Stimulated activated CD8-positive, alpha-beta memory T cell treated with anti-CD3 and anti-CD28 coated beads, Interleukin-4, amount 100 ng/mL, for 24 hours (primary cell): Measurements from ENCODE around the gene DAPK2.

ENCODE experiments used
- DNase-seq: peaks from one replicate; pipeline ENCODE4 v3.0.0-alpha.2; 2020; ENCODE audit warnings: low read depth

Gene DAPK2

DNA sequence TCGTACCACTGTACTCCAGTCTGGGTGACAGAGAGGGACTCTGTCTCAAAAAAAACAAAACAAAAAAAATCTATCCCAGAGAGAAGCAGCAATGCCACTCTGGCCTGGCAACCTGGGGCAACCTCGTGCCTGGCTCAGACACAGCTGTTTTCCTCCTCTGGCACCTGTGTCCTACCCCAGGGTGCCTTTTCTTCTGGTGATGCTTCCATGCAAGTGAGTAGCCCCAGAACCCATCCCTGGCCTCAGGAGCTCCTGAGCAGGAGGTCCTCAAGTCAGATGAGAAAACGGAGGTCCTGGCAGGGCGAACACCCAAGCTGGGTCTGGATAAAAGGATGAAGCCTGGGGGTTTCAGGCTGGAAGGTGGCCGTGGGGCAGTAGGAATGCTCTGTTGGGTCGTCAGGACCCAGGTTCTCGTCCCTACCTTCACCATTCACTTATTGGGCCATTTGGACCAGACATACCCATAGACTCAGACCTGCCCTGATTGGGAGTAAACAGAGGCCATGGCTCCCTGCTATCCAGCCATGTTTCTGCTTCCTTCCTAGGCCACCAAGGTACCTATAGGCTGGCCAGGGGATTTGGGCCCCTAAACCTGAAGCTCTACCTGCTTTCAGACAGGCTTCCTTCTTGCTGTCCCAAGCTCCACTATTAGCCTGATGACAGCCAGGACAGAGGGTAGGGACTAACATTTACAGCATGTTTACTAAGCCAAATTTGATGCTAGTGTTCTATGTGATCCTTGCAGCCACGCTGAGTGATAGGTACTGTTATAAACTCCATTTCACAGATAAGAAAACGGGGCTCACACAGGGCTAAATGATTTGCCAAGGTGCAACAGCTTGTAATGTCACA lies 102.2 kb downstream of the DAPK2 start:
- no peak for DNase-seq

DNA sequence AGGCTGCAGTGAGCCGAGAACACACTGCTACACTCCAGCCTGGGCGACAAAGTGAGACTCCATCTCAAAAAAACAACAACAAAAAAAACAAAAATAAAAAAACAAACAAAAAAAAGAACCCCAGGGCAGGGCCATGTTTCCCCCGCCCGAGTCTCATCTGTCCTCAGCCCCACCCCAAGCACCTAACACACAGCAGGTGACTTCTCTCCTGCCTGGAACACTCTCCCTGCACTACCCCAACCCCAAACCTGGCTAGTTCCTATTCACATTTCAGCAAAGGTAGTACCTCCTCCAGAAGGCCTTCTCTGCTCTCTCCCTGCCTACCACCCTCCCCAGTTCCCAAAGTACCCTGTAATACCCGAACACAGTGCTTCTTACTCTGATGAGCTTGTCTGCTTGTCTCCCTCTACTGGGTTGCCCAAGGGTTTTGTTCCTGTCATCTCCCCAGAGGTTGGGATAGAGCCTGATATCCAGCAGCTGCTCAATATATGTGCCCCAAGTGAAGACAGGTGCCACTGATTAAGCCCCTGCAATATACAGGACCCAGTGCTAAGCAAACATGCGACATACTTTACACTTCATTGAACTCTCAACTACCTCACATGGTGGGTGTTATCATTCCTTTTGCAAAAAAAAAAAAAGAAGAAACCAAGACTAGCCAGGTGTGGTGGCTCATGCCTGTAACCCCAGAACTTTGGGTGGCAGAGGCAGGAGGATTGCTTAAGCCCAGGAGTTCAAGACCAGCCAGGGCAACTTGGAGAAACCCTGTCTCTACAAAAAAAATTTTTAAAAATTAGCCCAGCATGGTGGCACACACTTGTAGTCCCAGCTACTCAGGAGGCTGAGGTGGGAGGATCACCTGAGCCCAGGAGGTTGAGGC lies 103.6 kb downstream of the DAPK2 start:
- DNase-seq = no peak

DNA sequence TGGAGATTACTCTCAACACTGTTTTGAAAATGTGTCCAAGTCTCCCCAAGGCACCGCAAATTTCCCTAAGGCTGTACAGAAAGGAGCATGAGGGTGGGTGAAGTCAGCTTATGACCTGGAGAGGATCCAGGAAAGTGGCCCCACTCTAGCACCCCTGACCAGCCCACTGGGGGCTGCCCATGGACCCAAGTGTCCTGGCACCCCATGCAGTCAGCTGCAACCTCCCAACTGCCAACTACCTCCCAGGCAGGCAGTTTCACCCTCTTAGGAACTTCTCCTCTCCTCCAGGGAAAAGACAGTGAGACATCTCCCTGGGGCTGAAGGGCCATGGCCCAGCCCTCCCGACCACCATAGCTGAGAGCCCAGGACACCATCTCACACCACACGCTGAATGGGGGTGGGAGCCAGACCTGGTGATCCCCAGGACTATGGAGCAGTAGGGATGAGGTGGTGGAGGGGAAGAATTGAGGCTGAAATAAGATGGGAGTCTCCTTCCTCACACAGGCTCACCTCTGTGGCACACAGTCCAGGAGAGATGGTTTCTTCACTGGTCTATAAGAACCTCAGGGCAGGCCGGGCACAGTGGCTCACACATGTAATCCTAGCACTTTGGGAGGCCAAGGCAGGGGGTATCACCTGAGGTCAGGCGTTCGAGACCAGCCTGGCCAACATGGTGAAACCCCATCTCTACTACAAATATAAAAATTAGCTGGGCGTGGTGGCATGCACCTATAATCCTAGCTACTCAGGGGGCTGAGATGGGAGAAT lies 104.4 kb downstream of the DAPK2 start:
- no peak for DNase-seq

DNA sequence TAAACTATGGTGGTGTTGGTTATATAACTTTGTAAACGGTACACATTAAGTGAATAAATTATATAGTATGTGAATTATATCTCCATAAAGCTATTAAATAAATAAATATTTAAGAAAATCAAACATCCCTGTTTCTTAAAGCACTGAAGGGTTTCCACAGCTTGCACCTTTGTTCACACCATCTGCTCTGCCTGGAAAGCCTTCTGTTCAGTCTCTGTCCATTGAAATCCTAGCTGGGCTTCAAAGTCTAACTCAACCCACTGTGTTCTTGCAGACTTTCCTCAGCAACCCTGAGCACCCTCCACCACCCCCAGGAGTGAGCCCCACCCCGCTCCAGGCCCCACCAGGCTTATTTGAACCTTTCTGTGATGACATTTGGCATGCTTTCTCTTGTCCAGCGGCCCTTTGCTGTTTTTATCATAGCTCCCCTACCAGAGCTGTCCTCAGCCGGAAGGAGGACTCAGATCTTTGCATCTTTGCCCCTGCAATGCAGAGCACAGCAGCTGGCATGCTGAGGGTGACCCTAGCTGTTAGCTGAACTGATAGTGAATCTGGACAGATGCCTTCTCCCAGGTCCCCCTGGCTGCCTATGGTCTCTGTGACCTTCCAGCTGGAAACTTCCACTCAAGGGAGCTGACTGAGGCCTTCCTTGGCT lies 105.2 kb downstream of the DAPK2 start:
- DNase-seq = no peak

DNA sequence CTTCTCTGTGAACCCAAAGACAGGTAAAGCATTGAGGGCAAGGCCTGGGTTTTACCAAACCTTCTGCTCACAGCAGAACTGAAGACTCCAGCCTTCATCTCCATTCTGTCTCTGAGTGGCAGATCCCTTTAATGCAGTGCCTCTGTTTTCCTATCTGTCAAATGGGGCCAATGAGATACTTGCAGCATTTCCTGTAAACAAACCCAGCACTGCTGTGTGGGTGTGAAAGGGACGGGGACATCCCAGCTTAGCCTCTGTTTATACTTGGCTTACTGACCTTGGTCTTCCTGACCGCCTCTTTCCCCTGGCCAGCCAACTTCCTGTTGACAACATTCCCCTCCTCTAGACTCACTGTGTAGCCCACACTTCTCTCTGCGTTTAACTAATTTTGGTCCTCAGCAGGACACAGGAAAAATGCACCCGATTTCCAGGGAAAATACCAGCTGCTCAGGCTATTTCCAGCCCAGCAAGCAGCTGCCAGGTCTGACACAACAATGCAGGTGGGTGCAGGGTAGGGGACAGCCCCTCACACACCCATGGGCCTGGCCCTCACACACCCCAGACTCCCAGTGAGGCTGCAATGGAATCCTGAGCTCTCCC lies 106.7 kb downstream of the DAPK2 start:
- no peak for DNase-seq

DNA sequence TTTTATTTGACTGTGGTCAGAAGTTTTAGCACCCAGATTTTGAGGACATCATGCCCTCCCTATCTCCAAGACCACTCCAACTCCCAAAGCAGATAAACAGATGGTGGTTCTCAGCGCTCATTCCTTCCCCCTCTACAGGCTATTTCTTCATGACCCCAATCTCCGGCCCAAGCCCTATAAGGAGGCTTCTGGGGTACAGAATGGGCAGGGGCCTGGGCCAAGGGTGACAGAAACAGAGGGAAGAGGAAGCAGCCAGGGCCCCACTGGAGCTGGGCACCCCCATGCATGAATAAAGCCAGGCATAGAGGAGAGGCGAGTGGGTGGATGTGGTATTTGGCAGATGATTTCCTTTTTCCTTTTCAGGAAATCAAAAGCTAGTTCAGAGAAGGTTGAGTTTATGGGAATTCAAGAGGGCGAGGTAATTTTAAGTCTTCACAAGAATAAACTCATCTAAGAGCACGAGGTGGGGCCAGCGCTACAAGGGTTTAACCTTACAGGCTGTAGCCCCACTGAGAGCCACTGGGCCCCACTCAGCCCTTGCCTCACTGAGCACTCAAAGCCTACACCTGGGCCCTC lies 107.7 kb downstream of the DAPK2 start:
- DNase-seq = no peak

DNA sequence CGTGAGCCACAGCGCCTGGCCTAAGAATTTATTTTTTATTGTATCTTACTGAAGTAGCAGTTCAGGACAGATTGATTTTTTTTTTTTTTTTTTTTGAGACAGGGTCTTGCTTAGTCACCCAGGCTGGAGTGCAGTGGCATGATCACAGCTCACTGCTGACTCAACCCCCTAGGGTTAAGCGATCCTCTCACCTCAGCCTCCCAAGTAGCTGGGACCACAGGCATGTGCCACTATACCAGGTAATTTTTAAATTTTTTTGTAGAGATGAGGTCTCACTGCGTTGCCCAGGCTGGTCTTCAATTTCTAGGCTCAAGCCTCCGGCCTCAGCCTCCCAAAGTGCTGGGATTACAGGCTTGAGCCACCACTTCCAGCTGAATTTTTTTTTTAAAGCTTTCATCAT lies 112.8 kb downstream of the DAPK2 start:
- DNase-seq = no peak

DNA sequence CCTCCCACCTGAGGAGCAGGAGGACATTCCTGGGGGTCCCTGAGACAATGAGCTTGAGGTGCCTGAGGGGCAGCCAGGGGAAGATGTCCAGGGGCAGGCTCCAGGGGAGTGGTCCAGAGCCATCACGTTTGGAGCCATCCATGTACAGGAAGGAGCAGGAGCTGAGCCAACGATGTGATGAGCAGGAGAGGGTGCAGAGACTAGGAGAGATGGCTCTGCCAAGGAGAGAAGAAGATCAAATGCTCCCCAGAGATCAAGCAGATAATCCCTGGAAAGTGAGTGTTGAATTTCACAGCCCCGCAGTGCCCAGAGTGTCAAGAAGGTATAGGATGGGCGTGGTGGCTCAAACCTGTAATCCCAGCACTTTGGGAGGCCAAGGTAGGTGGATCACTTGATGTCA lies 114.7 kb downstream of the DAPK2 start:
- no peak for DNase-seq

DNA sequence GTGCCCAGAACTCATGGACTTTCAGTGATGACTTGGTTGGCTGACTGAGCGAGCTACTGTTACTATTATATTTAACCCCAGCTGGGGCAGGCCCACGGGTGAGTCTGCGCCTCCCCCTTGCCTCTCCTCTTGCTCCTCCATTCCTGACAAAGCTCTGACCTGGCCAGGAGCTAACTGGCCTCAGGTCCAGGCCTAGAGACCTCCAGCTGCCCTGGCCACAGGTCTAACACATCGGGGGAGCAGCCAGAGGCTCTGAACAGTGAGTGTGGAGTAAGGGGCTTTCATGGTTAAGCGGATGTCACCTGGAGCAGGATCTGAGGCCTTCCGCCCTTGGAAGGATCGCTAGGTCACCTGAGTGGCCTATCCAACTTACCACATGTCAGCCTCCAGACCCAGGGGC lies 116.3 kb downstream of the DAPK2 start:
- no peak for DNase-seq

DNA sequence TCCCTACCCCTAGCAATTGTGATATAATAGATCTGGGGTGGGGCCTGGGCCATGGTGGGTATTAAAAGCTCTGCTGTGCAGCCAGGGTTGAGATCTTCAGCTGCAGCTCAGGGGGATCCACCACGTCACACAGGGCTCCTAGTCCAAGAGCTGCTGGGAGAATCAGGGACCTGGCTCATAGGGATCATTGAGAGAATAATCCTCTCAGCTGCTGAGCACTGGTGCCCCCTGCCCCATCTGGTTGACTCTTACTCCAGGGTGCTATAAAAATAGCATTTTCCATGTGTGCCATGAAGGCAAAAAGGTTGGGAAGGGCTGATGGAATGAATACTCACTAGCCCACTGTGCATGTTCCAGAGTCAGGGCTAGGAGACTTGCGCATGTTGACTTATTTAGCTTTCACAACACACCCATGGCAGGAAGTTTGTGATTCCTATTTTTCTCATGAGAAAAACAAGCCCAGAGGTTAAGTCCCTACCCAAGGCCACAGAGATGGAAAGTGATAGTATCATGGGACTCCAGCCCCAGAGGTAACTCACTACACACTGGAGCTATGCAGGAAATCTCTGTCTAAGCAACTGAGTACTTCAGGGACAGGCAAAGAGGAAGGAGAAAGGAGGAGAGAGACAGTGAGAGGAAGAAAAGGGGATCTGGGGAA lies 118.0 kb downstream of the DAPK2 start:
- DNase-seq = no peak

DNA sequence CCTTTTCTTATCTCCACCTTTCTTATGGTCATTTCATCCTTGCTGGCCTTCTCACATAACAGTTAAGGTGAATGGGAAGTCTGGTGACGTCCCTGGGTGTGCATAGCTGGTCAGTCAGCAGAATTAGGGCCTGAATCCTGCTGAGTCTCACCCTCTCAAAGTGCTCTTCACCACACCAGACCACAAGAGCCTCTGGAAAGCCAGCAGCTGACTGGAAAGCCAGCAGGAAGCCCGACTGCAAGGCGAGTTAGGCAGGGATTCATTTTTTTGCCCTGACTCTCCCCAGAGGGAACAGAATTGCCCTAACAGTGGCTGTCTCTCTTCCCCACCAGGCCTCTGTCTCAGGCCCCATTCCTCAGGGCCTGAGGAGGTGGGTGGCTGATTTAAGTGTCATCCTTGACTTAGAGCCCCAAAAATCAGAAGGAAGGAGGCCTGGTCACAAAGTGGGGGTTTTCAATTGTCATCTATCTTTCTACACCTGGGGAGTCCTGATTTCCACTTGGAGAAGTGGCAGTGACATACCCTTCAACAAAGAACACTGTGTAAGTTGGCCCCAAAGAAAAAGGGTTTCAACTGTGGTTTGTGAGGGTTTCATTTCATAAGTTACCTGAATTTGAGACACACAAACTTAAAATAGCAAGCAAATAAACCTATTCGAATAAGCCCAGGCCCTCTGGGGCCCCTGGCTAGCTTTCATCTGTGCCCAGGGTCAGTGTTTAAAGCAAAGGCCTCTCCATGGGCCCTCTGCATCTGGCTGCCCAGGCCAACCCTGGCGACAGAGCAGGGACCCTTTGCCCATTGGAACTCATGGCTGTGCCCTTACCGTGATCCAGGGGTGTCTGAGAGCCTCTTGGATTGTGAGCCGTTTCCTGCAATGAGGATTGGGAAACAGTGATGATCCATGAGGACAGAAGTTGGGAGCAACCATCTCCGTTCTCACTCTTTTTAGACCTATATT lies 122.0 kb downstream of the DAPK2 start:
- no peak for DNase-seq

DNA sequence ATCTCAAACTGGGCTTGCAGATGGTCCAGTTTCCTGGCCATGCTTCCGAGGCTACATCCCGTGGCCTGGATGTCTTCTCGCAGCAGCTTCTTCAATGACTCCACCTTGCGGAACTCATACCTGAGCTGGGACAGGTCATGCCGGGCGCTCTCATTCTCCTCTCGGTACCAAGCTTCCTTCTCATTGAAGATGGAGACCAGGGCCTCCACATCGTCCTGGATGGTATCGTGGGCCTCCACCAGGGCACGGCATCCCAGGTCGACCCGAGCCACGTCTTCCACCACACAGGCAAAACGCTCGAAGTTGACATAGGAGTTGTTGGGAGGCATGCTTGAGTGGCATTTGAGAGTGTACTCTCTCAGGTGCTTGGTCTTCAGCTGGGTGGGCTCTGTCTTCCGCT lies 123.4 kb downstream of the DAPK2 start:
- DNase-seq = no peak

DNA sequence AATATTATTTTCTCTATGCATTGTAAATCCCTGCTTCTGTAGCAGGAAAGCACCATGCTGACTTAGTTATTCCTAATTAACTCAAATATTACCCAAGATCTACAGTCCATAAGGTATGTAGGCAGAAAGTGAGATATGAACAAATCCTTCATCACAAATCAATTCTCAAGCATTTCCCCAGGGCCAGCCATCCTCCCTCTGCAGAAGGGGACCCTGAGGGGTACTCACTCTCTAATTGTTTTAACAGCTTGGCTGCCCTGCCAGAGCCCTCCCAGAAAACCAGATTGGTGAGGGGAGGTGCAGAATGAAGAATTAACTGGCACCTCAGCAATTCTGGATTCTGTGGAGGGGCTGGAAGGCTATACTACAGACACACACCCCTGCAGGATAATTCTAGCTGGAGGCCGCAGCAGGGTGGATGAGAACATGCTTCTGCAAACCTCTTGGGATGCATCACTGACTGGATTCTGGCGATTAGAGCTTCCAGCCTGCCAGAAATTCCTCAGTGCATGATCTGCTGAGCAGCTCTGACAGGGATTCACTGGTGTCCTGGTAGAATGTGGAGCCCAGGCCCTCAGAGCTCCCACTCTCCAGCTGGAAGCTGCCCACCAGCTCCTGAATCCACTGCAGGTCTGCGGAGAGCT lies 123.9 kb downstream of the DAPK2 start:
- DNase-seq = no peak

DNA sequence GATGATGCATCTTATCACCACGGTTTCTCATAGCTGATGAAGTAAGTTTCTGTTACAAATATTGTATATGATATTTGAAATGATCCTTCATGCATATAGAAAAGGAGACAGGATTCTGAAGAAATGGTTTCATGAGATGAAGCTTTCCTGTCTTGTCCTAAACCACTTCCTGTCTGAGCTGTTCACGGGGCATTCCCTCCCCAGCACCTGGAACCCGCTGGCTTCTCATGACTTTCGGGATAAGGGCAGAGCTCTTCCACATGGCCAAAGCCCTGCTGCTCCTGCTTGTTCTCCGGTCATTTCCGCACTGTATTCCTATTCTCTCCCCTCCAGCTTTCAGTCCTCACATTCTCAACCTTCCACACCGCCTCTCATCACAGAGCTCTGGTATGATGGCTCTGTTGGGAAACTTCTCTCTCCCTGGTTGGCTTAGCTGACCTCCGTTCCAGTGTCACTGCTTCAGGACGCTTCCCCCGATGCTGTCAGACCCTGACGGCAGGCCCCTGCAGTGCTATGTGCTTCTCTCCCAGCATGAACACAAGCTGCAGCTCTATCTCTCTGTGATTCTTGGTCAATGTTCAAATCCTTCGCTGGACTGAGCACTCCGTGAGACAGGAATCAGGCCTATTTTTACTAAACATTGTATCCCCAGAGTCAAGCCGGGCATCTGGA lies 125.6 kb downstream of the DAPK2 start:
- DNase-seq = no peak

DNA sequence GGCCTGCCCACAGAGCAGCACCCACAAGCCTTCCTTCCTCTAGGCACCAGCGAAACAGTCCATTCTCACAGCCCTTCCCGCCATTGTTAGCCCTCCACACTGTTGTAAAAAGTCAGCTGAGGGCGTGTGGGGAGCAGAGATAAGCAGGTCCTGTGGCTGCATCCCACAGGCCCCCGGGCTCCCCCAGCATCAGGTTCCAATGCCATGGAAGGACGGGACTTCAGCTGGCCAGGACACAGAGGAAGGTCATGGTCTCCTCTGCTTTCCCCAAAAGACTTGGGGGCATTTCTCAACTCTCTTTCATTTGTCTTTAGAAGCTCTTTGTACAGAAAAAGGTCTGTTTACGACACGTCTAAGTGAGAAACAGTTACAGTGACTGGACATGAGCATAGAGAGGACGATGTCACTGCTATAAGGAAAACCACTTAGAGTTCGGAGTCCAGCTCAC lies 127.4 kb downstream of the DAPK2 start:
- no peak for DNase-seq

DNA sequence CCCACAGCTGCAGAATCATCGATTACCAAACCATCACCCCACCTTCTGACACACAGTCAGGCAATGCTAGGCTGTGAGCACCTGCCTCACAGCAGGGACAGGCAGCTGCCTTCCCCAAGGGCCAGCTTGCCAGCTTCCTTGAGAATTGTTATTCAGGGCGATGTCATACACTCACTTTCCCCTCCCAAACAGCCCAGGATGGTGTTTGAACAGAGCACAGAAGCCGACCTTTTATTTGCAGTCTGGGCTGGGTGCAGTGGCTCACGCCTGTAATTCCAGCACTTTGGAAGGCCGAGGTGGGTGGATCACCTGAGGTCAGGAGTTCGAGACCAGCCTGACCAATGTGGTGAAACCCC lies 128.0 kb downstream of the DAPK2 start:
- DNase-seq = no peak

DNA sequence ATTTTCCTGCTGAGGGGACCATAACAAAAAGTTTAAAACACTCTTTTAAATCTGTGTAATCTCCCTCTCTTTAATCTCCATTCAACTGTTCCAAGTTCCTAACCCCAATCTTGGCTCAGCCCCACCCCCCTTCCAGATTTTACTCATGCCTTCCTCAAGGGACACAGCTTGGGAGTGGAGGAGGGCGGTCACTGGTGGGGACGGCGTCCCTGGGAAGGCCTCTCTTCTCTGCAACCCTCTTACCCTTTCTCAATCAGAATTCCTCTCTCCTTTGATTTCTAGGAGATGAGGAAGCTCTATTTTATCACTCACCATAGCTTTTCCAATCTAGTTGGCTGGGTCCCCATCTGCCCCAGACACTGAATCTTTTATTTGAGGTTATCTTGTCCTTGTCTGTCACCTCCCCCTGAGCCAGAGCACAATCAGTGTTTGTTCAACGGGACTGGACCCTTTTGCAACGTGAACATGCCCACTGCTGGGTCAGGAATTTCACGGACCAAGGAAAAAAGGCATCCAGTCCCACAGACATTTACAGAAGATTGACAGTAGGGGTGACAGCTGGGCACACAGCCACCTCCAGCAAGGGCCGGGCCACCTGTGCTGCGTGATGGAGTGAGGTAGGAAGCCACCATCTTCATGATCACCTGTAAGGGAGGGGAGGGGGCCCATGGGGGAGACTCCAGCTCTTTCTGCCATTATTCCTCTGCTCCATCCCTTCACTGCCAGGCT lies 128.5 kb downstream of the DAPK2 start:
- DNase-seq = no peak
